SK-MEL-5 (cell line): Measurements from ENCODE around the gene NELFCD. TPM values are rescaled to one million over a fixed set of nuclear protein-coding genes. Genes with fewer than 3 reads are reported as not detected.
"Not testable (repeated sequence)": the region's sequence is repeated elsewhere in the genome, so short reads cannot be mapped to it uniquely, and the experiment has no call there.

Experiments
- DNase-seq: peaks from one replicate; pipeline ENCODE4 v3.0.0-alpha.2; 2016; ENCODE audit warnings: low read depth, low spot score
- in situ Hi-C: cut with HindIII; loops from 2 replicates; pipeline ENCODE4 v1.10.0; 2016; ENCODE audit warnings: low sequenced_read_pairs, high pct_unique_total_duplicates, low pct_unique_long_range_greater_than_20kb
- total RNA-seq: library from RNA; depleted of rRNA; stranded (reverse); fragments of >200 nt; shearing (Covaris generic); gene quantifications from 2 replicates; pipeline ENCODE4 v1.2.3, GENCODE V29; 2014

The NELFCD gene
- total RNA-seq, 1 experiment from 2014 or later, result 76.2 TPM

DNA sequence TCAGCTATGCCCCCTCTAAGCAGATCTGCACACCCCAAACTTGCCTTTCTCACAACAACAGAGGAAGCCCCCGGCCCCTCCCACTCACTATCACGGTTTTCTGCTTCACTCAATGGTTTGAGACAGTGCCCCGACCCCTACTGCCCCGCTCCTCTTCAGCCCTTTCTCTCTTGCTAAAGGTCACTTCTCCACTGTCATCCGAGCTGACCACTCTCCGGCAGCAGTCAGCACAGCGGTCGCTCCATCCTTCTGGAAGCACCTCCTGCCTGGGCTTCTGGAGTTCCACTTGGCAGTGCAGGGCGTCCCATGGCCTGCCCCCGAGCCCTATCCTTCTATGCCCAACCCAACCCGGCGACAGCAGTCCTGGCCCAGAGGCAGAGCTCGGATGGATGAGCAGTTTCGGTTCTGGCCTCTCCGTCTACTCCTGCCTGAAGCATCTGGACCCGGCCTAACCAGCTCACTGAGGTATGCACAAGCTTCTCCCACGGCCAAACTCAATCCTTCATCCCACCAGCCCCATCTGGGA, 21.9 kb downstream of the NELFCD start:
- in situ Hi-C loops, result no loop called here

GRCh38 chr20:59003836-59004492, 22.9 kb downstream of the NELFCD start:
- in situ Hi-C loops, result no loop called here
- DNase-seq, result no peak

More for the DNA sequence above, 21.9 kb downstream of the NELFCD start:
- no peak for DNase-seq

DNA sequence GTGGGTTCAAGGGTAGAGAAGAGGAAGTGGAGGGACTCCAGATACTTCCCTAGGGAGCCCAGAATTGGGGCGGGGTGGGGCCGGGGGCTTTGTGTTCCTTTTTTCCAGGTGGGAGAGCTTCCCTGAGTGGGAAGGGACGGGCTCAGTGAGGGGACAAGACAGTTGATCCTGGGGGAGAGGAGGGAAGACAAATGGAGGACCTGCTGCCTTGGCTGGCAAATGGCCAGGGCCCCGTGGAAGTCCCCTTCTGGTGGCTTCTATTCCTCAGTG, 23.4 kb downstream of the NELFCD start:
- DNase-seq, result no peak
- in situ Hi-C loops, result no loop called here

GRCh38 chr20:59004763-59005522, 23.9 kb downstream of the NELFCD start:
- in situ Hi-C loops, result no loop called here
- DNase-seq, result peak; percentile 63

- DNase-seq, result no peak
- in situ Hi-C loops, result no loop called here
These were observed 24.6 kb downstream of the NELFCD start for GRCh38 chr20:59005523-59006166.

DNA sequence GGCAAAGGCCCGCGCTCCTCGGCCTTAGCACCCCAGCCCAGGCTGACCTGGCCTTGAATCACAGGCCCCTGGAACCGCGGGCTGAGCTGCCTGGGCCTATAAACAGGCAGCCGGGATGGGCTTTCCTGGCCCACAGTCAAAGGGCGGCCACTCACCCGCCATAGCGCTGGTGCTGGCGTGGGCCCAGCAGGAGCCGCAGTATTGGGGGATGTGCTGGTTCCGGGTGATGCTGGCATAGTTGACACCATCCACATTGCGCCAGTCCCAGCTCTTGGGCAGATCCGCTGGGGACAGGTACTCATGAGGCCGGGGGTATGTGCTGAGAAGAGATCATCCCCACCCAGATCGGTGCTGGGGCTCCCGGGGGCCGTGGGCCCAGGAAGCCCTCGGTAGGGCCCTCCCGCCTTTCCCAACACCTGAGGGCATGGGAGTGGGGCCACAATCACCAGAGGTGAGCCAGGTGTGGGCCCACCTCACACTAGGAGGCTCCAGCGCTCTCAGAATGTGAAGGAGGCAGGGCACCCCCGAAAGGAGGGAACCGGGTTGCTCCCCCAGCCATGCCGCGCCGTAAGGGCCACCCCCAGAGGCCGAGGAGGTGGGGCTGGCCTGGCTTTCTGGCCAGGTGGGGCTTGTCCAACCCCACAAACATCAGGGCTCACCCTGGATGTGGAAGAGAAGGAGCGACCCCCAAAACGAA, 25.3 kb downstream of the NELFCD start:
- in situ Hi-C loops, result no loop called here
- DNase-seq, result no peak

DNA sequence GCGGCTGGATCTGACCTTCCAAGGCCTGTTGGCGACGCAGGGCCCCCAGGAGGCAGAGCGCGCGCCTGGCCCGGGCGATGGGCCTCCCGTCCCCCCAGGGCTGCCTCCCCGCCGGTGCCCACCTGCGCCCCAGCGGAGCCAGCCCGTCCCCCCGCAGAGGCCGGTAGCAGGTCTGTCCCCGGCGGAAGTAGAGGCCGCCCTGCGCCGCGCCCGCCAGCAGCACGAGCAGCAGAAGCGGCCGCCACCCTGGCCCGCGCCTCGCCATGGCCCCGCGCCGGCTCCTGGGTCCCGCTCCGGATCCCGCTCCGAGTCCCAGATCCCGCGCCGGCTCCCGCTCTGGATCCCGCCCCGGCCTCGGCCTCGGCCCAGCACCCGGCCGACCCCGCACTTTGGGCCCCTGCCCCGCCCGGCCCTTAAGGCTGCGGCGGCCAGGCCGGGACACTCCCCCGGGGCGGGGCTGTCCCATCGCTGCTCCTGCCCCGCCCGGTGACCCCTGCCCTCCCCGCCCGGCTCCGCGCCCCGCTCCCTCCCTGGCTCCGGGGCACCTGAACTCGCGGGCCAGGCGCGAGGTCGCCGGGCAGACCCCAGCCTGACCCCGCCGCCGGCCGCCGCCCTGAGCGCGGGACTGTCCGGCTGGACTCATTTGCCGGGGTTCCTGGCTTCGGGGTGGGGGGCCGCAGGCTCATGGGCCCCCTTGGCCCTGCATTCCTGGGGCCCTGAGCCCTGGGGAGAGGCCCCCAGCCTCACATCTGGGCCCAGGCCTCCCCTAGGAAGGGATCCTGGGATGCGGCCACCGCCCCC, 26.0 kb downstream of the NELFCD start, which contains the start of gene CTSZ:
Gene CTSZ, minus strand, starts transcription at position 391 of the 801 bp plus-strand sequence. Its CDS starts 126 bp downstream, at position 265.
- in situ Hi-C loops, result no loop called here
- DNase-seq, result no peak

DNA sequence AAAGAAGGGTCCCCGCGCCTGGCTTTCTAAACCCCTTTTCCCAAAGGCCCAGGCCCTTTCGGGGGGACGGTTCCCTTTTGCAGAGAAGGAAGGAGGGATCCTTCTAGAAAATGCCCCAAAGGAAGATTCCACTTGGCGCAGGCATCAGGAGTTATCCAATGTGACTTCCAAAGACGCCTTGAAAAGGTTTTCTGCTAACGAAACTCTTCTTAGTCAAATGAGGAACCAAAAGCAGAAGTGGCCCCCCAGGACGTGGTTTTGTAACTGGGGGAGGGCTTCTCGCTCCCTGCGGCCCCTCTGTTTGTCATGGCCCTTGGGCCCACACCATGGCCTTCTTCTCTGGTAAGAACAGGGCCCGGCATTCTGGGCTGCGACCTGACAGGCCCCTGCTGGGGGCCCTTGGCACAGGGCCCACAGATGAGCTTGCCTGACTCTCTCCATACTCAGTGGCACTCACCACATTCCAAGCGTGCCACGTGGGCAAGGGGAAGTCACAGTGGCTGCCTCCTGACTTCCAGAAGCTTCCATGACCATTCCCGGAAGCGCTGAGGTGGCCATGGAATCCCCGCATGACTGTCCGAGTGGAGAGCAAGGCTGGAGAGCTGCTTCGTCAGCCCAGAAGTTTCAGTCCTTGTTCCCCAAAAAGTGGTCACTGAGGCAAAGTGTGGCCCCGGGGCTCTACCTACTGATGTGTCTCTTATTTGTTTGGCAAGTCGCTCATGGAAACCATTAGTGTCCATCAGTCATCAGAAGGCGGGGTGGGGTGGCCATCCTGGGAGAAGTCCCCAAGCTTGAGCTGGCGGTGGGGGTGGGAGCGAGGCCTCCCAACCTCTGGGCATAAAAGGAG, 26.8 kb downstream of the NELFCD start:
- DNase-seq, result no peak

GRCh38 chr20:59008715-59009336, 27.8 kb downstream of the NELFCD start:
- no peak for DNase-seq
- in situ Hi-C loops, result no loop called here

More for the DNA sequence above, 26.8 kb downstream of the NELFCD start:
- in situ Hi-C loops, result no loop called here

DNA sequence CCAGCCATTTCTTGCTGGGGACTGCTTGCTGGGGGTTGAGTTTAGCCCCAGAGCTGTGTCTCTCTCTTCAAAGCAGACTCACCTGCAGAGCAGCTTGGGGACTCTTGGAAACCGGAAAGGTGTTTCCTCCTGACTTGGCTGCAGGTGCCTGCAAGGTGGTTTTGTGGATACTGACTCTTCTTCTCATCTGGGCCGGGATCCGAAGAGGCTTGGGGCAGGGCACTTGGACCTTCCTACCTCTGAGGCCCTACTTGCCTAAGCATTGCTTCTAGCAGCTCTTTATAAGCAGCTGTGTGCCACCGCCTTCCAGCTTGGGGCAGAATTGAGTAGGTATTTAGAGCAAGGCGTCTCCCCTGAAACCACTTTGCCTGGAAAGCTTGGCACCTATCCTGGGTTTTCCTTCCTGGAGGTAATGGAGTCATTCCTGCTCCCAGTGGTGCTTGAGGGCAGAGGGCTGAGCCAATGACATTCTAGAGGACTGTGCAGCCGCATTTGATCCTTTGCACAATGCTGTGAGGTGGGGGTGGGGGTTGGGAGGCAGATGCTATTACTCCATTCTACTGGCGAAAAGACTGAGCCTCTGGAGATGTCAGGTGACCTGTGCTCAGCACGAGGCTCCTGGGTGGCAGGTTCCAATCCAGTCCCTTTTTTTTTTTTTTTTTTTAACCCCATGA, 29.4 kb downstream of the NELFCD start:
- in situ Hi-C loops, result no loop called here
- peak; percentile 67 for DNase-seq

DNA sequence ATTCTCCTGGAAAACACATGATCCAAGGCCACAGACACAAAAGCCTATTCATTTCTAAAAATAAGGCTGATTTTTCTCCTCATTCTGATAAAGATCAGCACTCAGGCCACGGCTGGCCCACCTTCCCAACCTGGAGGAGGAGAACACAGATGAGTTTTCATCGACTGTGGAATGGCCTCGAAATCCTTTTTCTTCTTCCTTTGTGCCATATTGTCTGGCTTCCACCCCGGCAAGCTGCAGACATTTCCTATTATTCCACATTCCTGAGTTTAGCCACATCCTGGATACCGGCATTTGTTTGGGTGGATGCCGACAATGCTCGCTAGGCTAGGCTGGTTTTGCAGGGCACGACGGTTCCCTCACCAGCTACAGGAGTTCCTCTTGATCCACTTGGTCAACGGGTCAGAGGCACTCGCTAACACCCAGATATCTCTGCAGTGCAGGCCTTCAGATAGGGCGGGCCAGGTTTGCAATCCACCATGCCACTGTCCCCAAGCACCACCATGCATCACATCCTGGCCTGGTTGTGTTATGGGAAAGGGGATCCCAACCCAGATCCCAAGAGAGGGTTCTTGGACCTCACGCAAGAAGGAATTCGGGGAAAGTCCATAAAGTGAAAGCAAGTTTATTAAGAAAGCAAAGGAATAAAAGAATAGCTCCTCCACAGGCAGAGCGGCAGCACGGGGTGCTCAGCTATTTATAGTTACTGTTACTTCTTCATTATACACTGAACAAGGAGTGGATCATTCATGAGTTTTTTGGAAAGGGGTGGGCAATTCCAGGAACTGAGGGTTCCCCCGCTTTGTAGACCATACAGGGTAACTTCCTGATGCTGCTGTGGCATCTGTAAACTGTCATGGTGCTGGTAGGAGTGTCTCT, 30.2 kb downstream of the NELFCD start:
- in situ Hi-C loops, result no loop called here

GRCh38 chr20:59011874-59012157, 30.8 kb downstream of the NELFCD start:
- DNase-seq, in situ Hi-C loops: not testable (repeated sequence)

More for the DNA sequence above, 30.2 kb downstream of the NELFCD start:
- peak; percentile 78 for DNase-seq

- DNase-seq, result no peak
- in situ Hi-C loops, result no loop called here
These were observed 32.2 kb downstream of the NELFCD start for GRCh38 chr20:59013031-59013951.
